Nephron progenitor cell (in vitro differentiated cells): ENCODE data around the gene TREM1.

ENCODE experiments used
- DNase-seq: peaks from one replicate; pipeline ENCODE4 v3.0.0; 2021
- H3K27ac Mint-ChIP-seq: 2 replicates; pipeline ENCODE4 v1.8.0; 2021; ENCODE audit warnings: mild to moderate bottlenecking, moderate library complexity, mixed read lengths
- H3K27me3 Mint-ChIP-seq: 2 replicates; pipeline ENCODE4 v1.8.0; 2021; ENCODE audit warnings: mild to moderate bottlenecking, low read depth, mixed read lengths; ENCODE audit not compliant: poor library complexity
- H3K36me3 Mint-ChIP-seq: 2 replicates; pipeline ENCODE4 v1.8.0; 2021; ENCODE audit warnings: low read depth, mixed read lengths
- H3K4me1 Mint-ChIP-seq: 2 replicates; pipeline ENCODE4 v1.8.0; 2021; ENCODE audit warnings: mixed read lengths
- H3K4me3 Mint-ChIP-seq: 2 replicates; pipeline ENCODE4 v1.8.0; 2021; ENCODE audit warnings: mild to moderate bottlenecking, moderate library complexity, mixed read lengths
- H3K9me3 Mint-ChIP-seq: 2 replicates; pipeline ENCODE4 v1.8.0; 2021; ENCODE audit warnings: mild to moderate bottlenecking, moderate library complexity, mixed read lengths
- TF ChIP-seq, protein P1 (sequence below): fragments of 200-600 bp; sonication (generic); IDR thresholded peaks from 2 replicates; pipeline ENCODE4 v1.5.0; 2021; ENCODE audit warnings: antibody characterized with exemption

TREM1 gene

DNA sequence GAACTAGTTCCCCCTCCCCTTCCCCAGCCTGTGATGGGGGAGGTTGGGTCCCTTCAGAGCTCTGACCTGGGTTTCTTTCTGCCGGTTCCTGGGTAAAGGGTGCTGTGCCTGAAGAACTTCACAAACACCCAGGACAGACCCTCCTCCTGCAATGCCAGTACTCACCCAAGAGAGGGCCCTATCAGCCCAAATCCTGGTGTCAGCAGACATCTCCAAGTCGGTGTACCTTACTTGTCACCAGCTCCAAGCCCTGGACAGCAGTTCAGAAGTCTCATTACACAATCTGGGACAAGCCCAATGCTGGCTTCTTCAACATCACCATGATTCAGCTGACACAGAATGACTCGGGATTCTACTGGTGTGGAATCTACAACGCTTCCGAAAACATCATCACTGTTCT, 57.9 kb downstream of the TREM1 start:
- TF ChIP-seq, protein P1, sequence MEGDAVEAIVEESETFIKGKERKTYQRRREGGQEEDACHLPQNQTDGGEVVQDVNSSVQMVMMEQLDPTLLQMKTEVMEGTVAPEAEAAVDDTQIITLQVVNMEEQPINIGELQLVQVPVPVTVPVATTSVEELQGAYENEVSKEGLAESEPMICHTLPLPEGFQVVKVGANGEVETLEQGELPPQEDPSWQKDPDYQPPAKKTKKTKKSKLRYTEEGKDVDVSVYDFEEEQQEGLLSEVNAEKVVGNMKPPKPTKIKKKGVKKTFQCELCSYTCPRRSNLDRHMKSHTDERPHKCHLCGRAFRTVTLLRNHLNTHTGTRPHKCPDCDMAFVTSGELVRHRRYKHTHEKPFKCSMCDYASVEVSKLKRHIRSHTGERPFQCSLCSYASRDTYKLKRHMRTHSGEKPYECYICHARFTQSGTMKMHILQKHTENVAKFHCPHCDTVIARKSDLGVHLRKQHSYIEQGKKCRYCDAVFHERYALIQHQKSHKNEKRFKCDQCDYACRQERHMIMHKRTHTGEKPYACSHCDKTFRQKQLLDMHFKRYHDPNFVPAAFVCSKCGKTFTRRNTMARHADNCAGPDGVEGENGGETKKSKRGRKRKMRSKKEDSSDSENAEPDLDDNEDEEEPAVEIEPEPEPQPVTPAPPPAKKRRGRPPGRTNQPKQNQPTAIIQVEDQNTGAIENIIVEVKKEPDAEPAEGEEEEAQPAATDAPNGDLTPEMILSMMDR: no peak
- H3K27ac Mint-ChIP-seq: no peak overlapping the region
- H3K36me3 Mint-ChIP-seq: no peaks in the 10 kb centered on the region
- H3K27me3 Mint-ChIP-seq: peaks cover 41% of the 10 kb centered on the region
- no peak overlapping the region for H3K4me3 Mint-ChIP-seq
- H3K9me3 Mint-ChIP-seq: no peaks in the 10 kb centered on the region
- H3K4me1 Mint-ChIP-seq: peaks cover 25% of the 10 kb centered on the region
- no peak for DNase-seq

DNA sequence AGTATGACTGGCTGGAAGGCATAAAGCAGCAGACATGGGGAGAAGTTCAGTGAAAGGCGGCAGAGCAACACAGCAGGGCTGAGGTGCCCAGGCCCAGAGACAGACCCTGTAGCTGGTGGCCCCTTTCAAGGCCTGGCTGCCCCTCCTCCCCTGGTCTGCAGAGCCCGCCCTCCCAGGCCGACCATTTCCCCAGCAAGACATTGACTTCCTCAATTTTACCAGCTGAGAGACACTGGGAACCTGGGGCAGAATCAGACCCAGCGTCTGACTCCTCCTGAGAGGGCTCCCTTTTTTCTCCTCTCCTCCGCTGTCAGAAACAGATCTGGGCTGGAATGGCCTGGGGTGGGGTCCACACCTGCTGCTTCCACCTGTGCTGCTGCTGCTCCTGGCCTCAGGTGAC, 58.4 kb downstream of the TREM1 start, which contains the start of gene TREML4:
TSS of gene TREML4 (plus strand) at position 254 of the 400 bp plus-strand sequence. CDS start at position 333, 79 bp downstream.
- Mint-ChIP-seq H3K27ac (no peak within 1 kb of the TSS), H3K36me3 (no peaks in the 10 kb centered on the region), H3K9me3 (no peaks in the 10 kb centered on the region)

DNA sequence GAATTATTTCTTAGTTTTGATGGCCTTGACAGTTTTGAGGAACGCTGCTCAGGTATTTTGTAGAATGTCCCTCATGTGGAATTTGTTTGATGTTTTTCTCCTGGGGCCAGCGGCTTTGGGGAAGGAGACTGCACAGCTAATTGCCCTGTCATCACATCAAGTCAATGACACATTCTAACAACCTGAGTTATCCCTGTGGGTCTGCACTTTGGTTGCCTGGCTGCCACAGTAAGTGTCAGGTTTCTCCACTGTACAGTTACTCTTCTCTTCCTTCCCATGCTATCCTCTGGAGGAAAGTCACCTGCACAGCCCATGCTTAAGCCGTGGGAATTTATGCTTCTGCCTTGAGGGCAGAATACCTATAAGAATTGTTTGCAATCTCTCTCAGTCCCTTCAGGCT, 59.7 kb downstream of the TREM1 start:
- H3K27ac Mint-ChIP-seq: no peak overlapping the region
- no peaks in the 10 kb centered on the region for H3K9me3 Mint-ChIP-seq
- peaks cover 44% of the 10 kb centered on the region for H3K4me1 Mint-ChIP-seq
- peak; percentile 18 for DNase-seq
- peaks cover 39% of the 10 kb centered on the region for H3K27me3 Mint-ChIP-seq
- TF ChIP-seq, protein P1: no peak
- no peak overlapping the region for H3K4me3 Mint-ChIP-seq
- no peaks in the 10 kb centered on the region for H3K36me3 Mint-ChIP-seq

More for the DNA sequence above, 58.4 kb downstream of the TREM1 start, which contains the start of gene TREML4:
- DNase-seq: no peak
- peaks cover 42% of the 10 kb centered on the region for H3K27me3 Mint-ChIP-seq
- TF ChIP-seq, protein P1: no peak
- peaks cover 31% of the 10 kb centered on the region for H3K4me1 Mint-ChIP-seq
- H3K4me3 Mint-ChIP-seq: no peak within 1 kb of the TSS

DNA sequence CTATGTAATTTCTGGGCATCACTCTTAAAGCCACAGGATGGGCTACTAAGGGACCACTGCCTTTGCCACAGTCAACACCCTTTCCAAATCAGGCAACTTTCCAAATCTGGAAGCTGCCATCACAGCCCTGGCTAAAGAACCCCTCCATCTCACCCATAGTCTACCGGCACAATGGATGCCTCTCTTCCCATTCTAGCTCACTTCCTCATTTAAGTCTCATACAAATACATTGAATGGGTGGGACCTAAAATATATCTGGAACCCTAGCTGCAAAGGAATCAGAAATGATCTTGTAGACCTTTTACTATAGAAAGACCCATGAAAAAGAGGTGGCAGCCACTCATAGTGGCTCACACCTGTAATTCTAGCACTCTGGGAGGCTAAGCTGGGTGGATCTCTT, 61.7 kb downstream of the TREM1 start:
- no peak for DNase-seq
- Mint-ChIP-seq H3K9me3 (peaks cover 15% of the 10 kb centered on the region), H3K4me1 (peaks cover 45% of the 10 kb centered on the region), H3K27me3 (peaks cover 33% of the 10 kb centered on the region), H3K36me3 (peaks cover 6% of the 10 kb centered on the region), H3K27ac (no peak overlapping the region), H3K4me3 (no peak overlapping the region)
- TF ChIP-seq, protein P1: no peak
